GM19035 (cell line): ENCODE results near the gene FAM13A.
"Not testable (repeated sequence)": the region's sequence is repeated elsewhere in the genome, so short reads cannot be mapped to it uniquely, and the experiment has no call there.

ENCODE experiments used
- ATAC-seq: cut with Tn5 transposase; IDR thresholded peaks from one replicate; pipeline ENCODE4 v1.9.1; 2021; ENCODE audit not compliant: unreplicated experiment

Gene FAM13A

GRCh38 chr4:88964450-88964849, 92.5 kb downstream of the FAM13A start:
- no peak for ATAC-seq

DNA sequence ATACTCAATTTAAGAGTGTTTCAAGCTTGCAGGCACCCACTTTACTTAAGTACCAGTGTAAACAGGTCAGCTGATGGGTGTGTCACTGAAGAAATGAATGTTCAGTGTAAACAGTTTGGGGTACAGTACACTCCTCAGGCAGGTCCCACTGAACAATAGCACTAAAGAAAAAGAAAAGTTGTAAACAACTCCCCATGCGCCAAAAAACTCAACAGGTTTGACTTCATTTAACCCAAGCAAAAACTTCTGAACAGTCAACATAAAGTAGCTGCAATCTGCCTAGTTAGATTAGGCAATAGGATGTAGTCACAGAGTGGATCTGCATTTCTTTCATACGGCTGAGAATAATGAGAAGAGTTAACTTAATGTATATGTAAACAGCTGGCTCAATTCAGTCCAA, 93.2 kb downstream of the FAM13A start:
- ATAC-seq: no peak

DNA sequence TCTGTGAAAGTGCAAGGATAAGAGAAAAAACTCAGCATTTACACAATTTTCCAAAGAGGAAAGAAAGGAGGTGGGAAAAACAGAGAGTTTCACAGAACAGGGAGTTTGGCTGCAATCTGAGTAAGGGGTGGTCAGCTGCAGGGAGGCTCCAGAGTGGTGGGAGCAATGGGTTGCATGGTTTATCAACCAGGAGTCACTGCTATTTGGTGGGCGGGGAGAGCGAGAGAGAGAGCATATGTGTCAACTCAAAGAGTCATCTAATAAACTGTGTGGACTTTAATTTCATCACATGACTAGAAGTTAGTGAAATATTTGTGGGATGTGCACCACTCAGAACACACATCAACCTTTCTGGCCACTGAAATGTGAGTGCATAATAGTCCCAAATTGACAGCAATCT, 94.6 kb downstream of the FAM13A start:
- no peak for ATAC-seq

DNA sequence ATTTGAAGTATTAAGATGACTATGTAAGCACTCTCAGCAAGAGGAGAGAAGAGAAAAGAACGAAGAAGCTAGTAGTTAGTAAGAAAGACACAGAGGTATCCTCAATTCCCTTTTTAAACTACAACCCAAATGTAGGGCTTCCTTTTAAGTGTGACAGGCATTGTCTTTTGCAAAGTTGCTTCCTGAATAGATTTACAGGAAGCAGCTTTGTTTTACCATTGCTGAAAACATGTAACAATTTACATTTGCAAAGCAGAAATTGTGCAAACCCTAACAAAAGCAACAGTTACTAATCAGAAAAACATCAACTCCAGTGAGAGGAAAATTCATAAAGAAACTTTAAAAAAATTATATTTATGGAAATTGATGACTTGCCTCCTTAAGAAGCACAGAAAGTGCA, 96.4 kb downstream of the FAM13A start:
- no peak for ATAC-seq

GRCh38 chr4:88958080-88958479, 98.9 kb downstream of the FAM13A start:
- ATAC-seq: no peak

DNA sequence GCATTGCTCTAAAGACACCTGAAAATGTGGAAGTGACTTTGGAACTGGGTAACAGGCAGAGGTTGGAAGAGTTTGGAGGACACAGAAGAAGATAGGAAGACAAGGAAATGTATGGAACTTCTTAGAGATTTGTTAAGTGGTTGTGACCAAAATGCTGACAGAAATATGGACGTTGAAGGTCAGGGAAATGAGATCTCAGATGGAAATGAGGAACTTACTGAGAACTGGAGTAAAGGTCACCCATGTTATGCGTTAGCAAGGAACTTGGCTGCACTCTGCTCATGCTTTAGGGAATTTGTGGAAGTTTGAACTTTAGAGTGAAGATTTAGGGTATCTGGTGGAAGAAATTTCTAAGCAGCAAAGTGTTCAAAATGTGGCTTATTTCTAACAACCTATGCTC, 99.4 kb downstream of the FAM13A start:
- ATAC-seq: no peak

- no peak for ATAC-seq
Measured at GRCh38 chr4:88955580-88956380, 101.2 kb downstream of the FAM13A start.

DNA sequence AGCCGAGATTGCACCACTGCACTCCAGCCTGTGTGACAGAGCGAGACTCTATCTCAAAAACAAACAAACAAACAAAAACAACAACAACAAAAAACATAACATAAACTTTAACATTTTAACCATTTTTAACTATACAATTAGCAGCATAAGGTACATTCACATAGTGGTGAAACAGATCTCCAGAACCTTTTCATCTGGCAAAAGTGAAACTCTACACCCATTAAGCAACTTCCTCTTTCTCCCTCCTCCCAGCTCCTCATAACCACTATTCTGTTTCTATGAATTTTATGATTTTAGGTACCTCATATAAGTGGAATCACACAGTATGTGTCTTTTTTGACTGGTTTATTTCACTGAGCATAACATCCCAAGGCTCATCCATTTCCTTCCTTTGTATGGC, 103.6 kb downstream of the FAM13A start:
- ATAC-seq: no peak

- ATAC-seq: no peak
Measured at GRCh38 chr4:88952081-88952480, 104.9 kb downstream of the FAM13A start.

GRCh38 chr4:88949605-88950004, 107.4 kb downstream of the FAM13A start:
- ATAC-seq: no peak

- no peak for ATAC-seq
Measured at GRCh38 chr4:88940506-88940905, 116.5 kb downstream of the FAM13A start.

DNA sequence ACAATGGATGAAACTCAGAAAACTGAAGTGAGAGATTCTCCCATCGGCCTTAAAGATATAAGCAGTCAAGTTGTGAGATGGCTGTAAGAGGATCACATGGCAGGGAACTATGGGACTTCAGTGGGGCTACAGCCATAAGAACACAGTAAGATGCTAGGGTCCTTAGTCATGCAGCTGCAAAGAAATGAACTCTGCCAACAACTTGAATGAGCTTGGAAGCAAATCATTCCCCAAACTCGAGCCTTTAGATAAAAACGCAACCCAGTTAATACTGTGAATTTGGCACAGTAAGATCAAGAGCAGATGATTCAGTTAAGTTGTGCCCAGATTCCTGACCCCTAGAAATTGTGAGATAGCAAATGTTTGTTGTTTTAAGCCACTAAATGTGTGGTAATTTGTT, 117.3 kb downstream of the FAM13A start:
- ATAC-seq: no peak

DNA sequence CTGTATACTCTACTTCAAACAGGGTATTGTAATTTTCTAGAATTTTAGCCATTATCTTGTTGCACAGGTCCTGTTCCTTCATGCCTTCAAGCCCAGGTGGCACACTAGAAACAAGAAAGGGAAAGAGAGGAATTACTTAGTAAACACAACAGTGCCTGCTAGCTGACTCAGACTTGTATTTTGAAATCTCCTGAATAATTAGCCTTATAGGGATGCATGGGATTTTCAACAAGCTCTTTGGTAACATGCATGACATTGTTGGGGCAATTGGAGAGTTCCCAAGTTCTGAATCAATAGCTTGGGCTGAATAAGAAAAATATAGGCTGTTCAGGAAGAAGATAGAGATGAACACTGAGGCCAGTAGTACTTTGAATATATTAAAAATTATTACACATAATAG, 118.8 kb downstream of the FAM13A start:
- ATAC-seq: no peak

GRCh38 chr4:88937081-88937480, 119.9 kb downstream of the FAM13A start:
- no peak for ATAC-seq

DNA sequence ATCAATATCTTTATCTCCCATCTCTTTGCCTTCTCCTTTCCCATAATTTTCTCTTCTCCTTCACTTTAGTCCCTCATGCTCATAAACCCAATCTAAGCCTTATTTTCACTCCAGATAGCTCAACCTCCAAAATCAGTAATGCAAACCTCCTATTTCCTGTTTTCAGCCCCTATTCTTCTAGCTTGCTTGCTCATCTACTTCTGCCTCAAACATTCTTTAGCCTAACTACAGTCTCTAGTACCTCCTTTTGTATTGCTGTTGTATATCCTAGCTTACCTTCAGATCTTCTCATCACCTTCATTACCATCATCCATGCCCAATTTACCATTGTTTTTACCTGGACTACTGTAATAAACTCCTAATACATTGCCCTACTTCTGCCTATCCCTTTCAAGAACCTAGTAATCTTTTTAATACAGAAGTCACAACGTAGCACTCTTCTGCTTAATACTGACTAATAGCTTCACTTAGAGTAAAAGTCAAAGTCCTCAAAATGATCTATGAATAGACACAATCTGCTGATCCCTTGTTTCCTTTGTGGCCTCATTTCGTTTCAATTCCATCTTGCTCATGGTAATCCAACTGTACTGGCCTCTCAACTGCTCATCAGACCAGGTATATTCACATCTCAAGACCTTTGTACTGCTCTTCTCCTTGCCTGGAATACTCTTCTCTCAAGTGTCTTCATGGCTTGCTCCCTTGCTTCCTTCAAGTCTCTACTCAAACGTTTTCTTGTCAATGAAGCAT, 123.4 kb downstream of the FAM13A start:
- no peak for ATAC-seq

DNA sequence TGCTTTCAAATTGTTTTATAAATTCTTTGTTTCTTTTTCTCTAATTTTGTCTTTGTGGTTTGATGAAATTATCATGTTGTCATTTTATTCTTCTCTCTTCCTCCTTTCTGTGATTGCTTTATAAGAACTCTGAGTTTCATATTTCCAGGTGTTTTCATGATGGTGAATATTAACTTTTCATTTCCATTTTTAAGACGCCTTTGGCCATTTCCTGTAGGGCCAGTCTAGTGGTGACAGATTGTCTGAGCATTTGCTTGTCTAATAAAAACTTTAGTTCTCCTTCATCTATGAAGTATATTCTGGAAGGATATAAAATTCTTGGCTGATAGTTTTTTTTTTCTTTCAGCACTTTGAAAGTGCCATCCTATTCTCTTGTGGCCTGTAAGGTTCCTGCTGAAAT, 128.1 kb downstream of the FAM13A start:
- ATAC-seq: no peak

GRCh38 chr4:88927420-88927819, 129.6 kb downstream of the FAM13A start:
- ATAC-seq: no peak

- no peak for ATAC-seq
Measured at GRCh38 chr4:88919056-88919455, 137.9 kb downstream of the FAM13A start.

DNA sequence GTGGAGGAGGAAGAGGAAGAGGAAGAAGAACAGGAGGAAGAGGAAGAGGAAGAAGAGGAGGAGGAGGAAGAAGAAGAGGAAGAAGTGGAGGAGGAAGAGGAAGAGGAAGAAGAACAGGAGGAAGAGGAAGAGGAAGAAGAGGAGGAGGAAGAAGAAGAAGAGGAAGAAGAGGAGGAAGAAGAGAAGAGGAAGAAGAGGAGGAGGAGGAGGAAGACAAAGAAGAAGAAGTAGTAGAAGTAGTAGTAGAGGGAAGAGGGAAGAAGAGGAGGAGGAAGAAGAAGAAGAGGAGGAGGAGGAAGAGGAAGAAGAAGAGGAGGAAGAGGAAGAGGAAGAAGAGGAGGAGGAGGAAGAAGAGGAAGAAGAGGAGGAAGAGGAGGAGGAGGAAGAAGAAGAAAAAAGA, 143.8 kb downstream of the FAM13A start:
- ATAC-seq: not testable (repeated sequence)

GRCh38 chr4:88911246-88912212, 145.5 kb downstream of the FAM13A start:
- ATAC-seq: no peak

DNA sequence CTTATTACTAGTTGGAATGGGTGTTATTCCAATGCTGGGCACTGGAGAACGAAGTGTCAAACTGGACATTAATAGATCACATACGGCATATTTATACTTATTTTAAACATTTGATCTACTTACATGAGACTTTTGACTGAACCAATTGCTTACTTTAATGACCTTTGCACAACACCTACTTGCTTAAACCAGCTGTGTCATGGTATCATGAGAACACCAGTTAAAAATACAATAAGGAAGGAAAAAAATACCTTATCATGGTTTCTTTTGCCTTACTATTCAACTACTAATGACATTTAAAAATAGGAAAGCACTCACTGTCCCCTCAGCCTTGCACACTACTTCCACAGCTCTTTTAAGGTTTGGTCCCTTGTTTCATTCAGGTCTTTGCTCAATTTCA, 146.9 kb downstream of the FAM13A start:
- no peak for ATAC-seq
